HCT116 (cell line): ENCODE data around the gene GRIK4. TPM values are rescaled to one million over a fixed set of nuclear protein-coding genes. Genes with fewer than 3 reads are reported as not detected.

Experiments used
- ATAC-seq: fragments of 200-7000 bp; cut with Tn5 transposase; 2 replicates; pipeline ENCODE4 v1.9.1; 2020; ENCODE audit warnings: mild to moderate bottlenecking, moderate library complexity
- BruUV-seq: library from RNA; stranded (reverse); fragments of 400-500 nt; replicated peaks from 2 replicates; lab custom pipeline; 2021; lab: Mats Ljungman, UMichigan
- CTCF ChIA-PET: fragments of 300-600 bp; sonication (Branson Sonifier 250); formaldehyde crosslinking; loops from one replicate; lab custom pipeline; 2021; ENCODE audit warnings: antibody characterized with exemption; lab: Charles Lee
- POLR2A ChIA-PET: fragments of 300-600, 350-600 bp; sonication (Branson Sonifier 250); formaldehyde crosslinking; loops from one replicate; lab custom pipeline; 2021; ENCODE audit warnings: antibody characterized with exemption; lab: Charles Lee
- RAD21 ChIA-PET, 2 experiments: fragments of 300-600 bp; sonication (Branson Sonifier 250); formaldehyde crosslinking; loops; one replicate each; lab custom pipeline; 2023; ENCODE audit warnings: low total read pairs in 2 of 2; ENCODE audit not compliant: uncharacterized antibody in 2 of 2, unreplicated experiment in 2 of 2, low non-redundant PET in 1 of 2; lab: Charles Lee
- DNase-seq: peaks from one replicate; pipeline ENCODE4 v3.0.0-alpha.2; 2010; ENCODE audit warnings: low read depth, low spot score
- H2AFZ ChIP-seq: fragments of 200-600 bp; shearing (Covaris generic), sonication (generic); 2 replicates; pipeline ENCODE4 v1.6.1; 2017; ENCODE audit warnings: low read depth, mixed run types, mixed read lengths, antibody characterized with exemption, low read length; ENCODE audit not compliant: poor library complexity, severe bottlenecking
- H3K27ac ChIP-seq: 2 replicates; pipeline ENCODE4 v1.5.1; 2012; ENCODE audit warnings: low read depth, low read length
- H3K27me3 ChIP-seq: fragments of 200-600 bp; sonication (generic); 2 replicates; pipeline ENCODE4 v1.6.1; 2016; ENCODE audit warnings: mixed run types, low read length, mixed read lengths; ENCODE audit not compliant: insufficient read depth
- H3K36me3 ChIP-seq, 2 experiments: fragments of 200-500 bp in 1 of 2; fragments of 200-600 bp in 1 of 2; sonication (Bioruptor generic) in 1 of 2; sonication (generic) in 1 of 2; 2 replicates each; pipeline versions ENCODE4 v1.5.1 to v1.6.1; 2014 to 2016; ENCODE audit warnings: low read length in 2 of 2, inconsistent platforms in 1 of 2, mixed read lengths in 1 of 2, mixed run types in 1 of 2; ENCODE audit not compliant: insufficient read depth in 2 of 2, control insufficient read depth in 1 of 2
- H3K4me1 ChIP-seq, 2 experiments: fragments of 200-600 bp in 1 of 2; sonication (generic) in 1 of 2; 2 replicates each; pipeline versions ENCODE4 v1.5.1 to v1.6.1; 2012 to 2017; ENCODE audit warnings: low read length in 2 of 2, inconsistent platforms in 1 of 2, mild to moderate bottlenecking in 1 of 2, mixed read lengths in 1 of 2, mixed run types in 1 of 2, moderate library complexity in 1 of 2; ENCODE audit not compliant: insufficient read depth in 2 of 2, control insufficient read depth in 1 of 2
- H3K4me2 ChIP-seq: fragments of 200-600 bp; sonication (generic); 2 replicates; pipeline ENCODE4 v1.6.1; 2017; ENCODE audit warnings: mixed run types, low read length, mixed read lengths
- H3K4me3 ChIP-seq, 2 experiments: fragments of 200-600 bp in 1 of 2; sonication (generic) in 1 of 2; replicated peaks in 1 of 2; 2 replicates each; pipeline ENCODE4 v1.5.1; 2011 to 2016; ENCODE audit warnings: low read length in 2 of 2, control low read depth in 1 of 2, low read depth in 1 of 2, mild to moderate bottlenecking in 1 of 2, mixed read lengths in 1 of 2, mixed run types in 1 of 2
- H3K79me2 ChIP-seq: fragments of 200-600 bp; sonication (generic); 2 replicates; pipeline ENCODE4 v1.6.1; 2017; ENCODE audit warnings: mild to moderate bottlenecking, mixed run types, low read length, moderate library complexity, mixed read lengths; ENCODE audit not compliant: insufficient read depth
- H3K9ac ChIP-seq: fragments of 200-600 bp; sonication (generic); 2 replicates; pipeline ENCODE4 v1.6.1; 2016; ENCODE audit warnings: low read length, mixed read lengths
- H3K9me2 ChIP-seq: fragments of 200-600 bp; sonication (generic), shearing (Covaris generic); 2 replicates; pipeline ENCODE4 v1.6.1; 2017; ENCODE audit warnings: mixed run types, mild to moderate bottlenecking, moderate library complexity; ENCODE audit not compliant: insufficient read depth
- H3K9me3 ChIP-seq, 2 experiments: fragments of 200-500 bp in 1 of 2; fragments of 200-600 bp in 1 of 2; sonication (Bioruptor generic) in 1 of 2; sonication (generic) in 1 of 2; 2 replicates each; pipeline ENCODE4 v1.6.1; 2014 to 2017; ENCODE audit warnings: low read length in 2 of 2, mixed read lengths in 2 of 2, inconsistent platforms in 1 of 2, low read depth in 1 of 2, mild to moderate bottlenecking in 1 of 2, mixed run types in 1 of 2, moderate library complexity in 1 of 2; ENCODE audit not compliant: control insufficient read depth in 1 of 2, insufficient read depth in 1 of 2
- H4K20me1 ChIP-seq: fragments of 200-600 bp; sonication (generic), shearing (Covaris generic); 2 replicates; pipeline ENCODE4 v1.6.1; 2017; ENCODE audit warnings: mixed run types, mild to moderate bottlenecking, moderate library complexity; ENCODE audit not compliant: insufficient read depth
- JUND ChIP-seq: IDR thresholded peaks from 2 replicates; pipeline ENCODE4 v1.6.1; 2012
- RAD21 ChIP-seq: IDR thresholded peaks from 2 replicates; pipeline ENCODE4 v1.6.1; 2012; ENCODE audit warnings: low read depth, mild to moderate bottlenecking
- SIN3A ChIP-seq: IDR thresholded peaks from 2 replicates; pipeline ENCODE4 v1.6.1; 2012; ENCODE audit warnings: low read depth
- TCF7L2 ChIP-seq: IDR thresholded peaks from 2 replicates; pipeline ENCODE4 v1.7.0; 2011; ENCODE audit warnings: borderline replicate concordance, inconsistent platforms; ENCODE audit not compliant: insufficient read depth, insufficient read length; ENCODE audit errors: extremely low read depth
- YY1 ChIP-seq: IDR thresholded peaks from 2 replicates; pipeline ENCODE4 v1.6.1; 2011; ENCODE audit warnings: low read length, low read depth, moderate library complexity, mild to moderate bottlenecking; ENCODE audit not compliant: insufficient replicate concordance; ENCODE audit errors: extremely low read depth
- ZFX ChIP-seq: fragments of 450-650 bp; IDR thresholded peaks from 2 replicates; pipeline ENCODE4 v1.6.1; 2017
- ZNF274 ChIP-seq: fragments of 200-500 bp; sonication (Bioruptor generic); IDR thresholded peaks from 2 replicates; pipeline ENCODE4 v1.6.1; 2014; ENCODE audit warnings: mild to moderate bottlenecking, low read depth, low read length, inconsistent platforms
- intact Hi-C: fragments of 100-400 bp; cut with micrococcal nuclease; formaldehyde crosslinking; loops from 2 replicates; pipeline ENCODE4 v1.10.0; 2022
- total RNA-seq: library from RNA; stranded (reverse); gene quantifications from one replicate; pipeline ENCODE4 v1.2.1, GENCODE V29; 2021; ENCODE audit not compliant: unreplicated experiment
- TF ChIP-seq, protein P1 (sequence below), 3 experiments: fragments of 200-600 bp in 1 of 3; sonication (generic) in 1 of 3; IDR thresholded peaks in 2 of 3; conservative IDR thresholded peaks in 1 of 3; 2 replicates each; pipeline ENCODE4 v1.5.1; 2012 to 2017; ENCODE audit warnings: low read depth in 2 of 3, low read length in 2 of 3, antibody characterized with exemption in 1 of 3, borderline replicate concordance in 1 of 3, control low read depth in 1 of 3, mild to moderate bottlenecking in 1 of 3, mixed read lengths in 1 of 3, mixed run types in 1 of 3, moderate library complexity in 1 of 3; ENCODE audit not compliant: insufficient read depth in 1 of 3
- TF ChIP-seq, protein P2 (sequence below): IDR thresholded peaks from 2 replicates; pipeline ENCODE4 v1.6.1; 2012
- TF ChIP-seq, protein P3 (sequence below): IDR thresholded peaks from 2 replicates; pipeline ENCODE4 v1.6.1; 2012; ENCODE audit warnings: low read depth

Gene GRIK4
- total RNA-seq, 1 experiment from 2014 or later = 0.52 TPM

DNA sequence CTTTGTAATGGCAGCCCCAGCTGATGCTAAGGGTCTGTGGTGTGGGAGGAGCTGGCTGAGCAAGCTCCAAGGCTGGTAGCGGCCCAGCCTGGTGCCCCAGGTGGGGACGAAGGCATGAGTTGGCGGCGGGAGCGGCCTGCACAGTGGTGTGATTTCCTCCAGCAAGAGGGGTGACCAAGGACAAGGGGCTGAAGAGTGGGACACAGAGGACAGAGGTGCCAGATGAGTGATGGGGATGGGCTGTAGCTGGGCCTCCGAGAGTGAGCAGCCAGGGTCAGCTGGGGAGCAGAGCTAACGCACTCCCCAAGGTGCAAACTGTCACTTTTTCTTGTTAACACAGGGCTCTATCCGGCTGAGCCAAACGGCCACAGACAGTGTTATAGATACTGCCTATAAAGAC lies 283.2 kb downstream of the GRIK4 start:
- BruUV-seq = no TSS peak
- CTCF ChIA-PET = no interaction called here

DNA sequence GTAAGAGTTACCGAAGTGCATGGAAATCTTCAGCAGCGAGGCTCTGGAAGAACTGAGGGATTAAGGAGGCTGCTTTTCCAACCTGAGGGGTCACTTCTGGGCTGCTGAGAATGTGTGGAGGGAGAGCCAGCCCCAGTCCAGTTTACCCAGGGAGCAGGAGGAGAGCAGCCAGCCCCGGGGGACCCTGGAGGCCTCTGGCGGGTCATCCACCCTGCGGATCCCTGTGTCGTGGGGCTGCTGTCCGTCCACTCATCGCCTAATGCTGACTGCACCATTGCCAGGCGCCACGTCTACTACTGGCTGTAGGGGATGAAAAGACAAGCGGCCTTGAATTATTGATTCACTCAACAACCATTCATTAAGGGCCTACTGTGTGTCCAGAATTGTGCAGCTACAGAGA lies 283.6 kb downstream of the GRIK4 start:
- intact Hi-C loops = no loop called here
- no peak for DNase-seq
- POLR2A ChIA-PET = no interaction called here
- Histone ChIP-seq H3K4me1 (peaks cover 8 to 12% of the 10 kb centered on the region in 2 experiments; a peak in 3 of 4 replicates), H3K4me3 (no peak overlapping the region), H3K27me3 (peaks cover 48% of the 10 kb centered on the region), H3K9me2 (no peaks in the 10 kb centered on the region), H3K27ac (no peak overlapping the region), H3K79me2 (no peaks in the 10 kb centered on the region), H3K36me3 (no peaks in the 10 kb centered on the region), H2AFZ (no peak overlapping the region), H3K9me3 (no peaks in the 10 kb centered on the region), H3K9ac (no peak overlapping the region), H4K20me1 (no peaks in the 10 kb centered on the region), H3K4me2 (no peak overlapping the region)
- TF ChIP-seq, protein P1, sequence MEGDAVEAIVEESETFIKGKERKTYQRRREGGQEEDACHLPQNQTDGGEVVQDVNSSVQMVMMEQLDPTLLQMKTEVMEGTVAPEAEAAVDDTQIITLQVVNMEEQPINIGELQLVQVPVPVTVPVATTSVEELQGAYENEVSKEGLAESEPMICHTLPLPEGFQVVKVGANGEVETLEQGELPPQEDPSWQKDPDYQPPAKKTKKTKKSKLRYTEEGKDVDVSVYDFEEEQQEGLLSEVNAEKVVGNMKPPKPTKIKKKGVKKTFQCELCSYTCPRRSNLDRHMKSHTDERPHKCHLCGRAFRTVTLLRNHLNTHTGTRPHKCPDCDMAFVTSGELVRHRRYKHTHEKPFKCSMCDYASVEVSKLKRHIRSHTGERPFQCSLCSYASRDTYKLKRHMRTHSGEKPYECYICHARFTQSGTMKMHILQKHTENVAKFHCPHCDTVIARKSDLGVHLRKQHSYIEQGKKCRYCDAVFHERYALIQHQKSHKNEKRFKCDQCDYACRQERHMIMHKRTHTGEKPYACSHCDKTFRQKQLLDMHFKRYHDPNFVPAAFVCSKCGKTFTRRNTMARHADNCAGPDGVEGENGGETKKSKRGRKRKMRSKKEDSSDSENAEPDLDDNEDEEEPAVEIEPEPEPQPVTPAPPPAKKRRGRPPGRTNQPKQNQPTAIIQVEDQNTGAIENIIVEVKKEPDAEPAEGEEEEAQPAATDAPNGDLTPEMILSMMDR (IDR thresholded peaks at IDR 0.05 in 2 of 3, conservative IDR thresholded peaks at IDR 0.05 in 1 of 3; ENCODE audit: borderline replicate concordance in 1 of 3, insufficient read depth in 1 of 3, low read depth in 2 of 3, low read length in 2 of 3) = no peak
- TF ChIP-seq TCF7L2 (no peak), YY1 (no peak), SIN3A (no peak), ZFX (no peak), JUND (no peak), ZNF274 (no peak), RAD21 (no peak)
- RAD21 ChIA-PET = no interaction called here
- BruUV-seq = no TSS peak
- ATAC-seq = no peak
- CTCF ChIA-PET = no interaction called here

More for the DNA sequence above, 283.2 kb downstream of the GRIK4 start:
- Histone ChIP-seq H2AFZ (no peak overlapping the region), H4K20me1 (no peaks in the 10 kb centered on the region), H3K79me2 (no peaks in the 10 kb centered on the region), H3K27me3 (peaks cover 52% of the 10 kb centered on the region), H3K4me1 (peaks cover 4 to 9% of the 10 kb centered on the region in 2 experiments; a peak in 3 of 4 replicates), H3K36me3 (no peaks in the 10 kb centered on the region), H3K4me2 (no peak overlapping the region), H3K9ac (no peak overlapping the region), H3K27ac (no peak overlapping the region), H3K9me3 (no peaks in the 10 kb centered on the region), H3K4me3 (no peak overlapping the region), H3K9me2 (no peaks in the 10 kb centered on the region)
- TF ChIP-seq, protein P2, sequence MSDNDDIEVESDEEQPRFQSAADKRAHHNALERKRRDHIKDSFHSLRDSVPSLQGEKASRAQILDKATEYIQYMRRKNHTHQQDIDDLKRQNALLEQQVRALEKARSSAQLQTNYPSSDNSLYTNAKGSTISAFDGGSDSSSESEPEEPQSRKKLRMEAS = no peak
- TF ChIP-seq, protein P3, sequence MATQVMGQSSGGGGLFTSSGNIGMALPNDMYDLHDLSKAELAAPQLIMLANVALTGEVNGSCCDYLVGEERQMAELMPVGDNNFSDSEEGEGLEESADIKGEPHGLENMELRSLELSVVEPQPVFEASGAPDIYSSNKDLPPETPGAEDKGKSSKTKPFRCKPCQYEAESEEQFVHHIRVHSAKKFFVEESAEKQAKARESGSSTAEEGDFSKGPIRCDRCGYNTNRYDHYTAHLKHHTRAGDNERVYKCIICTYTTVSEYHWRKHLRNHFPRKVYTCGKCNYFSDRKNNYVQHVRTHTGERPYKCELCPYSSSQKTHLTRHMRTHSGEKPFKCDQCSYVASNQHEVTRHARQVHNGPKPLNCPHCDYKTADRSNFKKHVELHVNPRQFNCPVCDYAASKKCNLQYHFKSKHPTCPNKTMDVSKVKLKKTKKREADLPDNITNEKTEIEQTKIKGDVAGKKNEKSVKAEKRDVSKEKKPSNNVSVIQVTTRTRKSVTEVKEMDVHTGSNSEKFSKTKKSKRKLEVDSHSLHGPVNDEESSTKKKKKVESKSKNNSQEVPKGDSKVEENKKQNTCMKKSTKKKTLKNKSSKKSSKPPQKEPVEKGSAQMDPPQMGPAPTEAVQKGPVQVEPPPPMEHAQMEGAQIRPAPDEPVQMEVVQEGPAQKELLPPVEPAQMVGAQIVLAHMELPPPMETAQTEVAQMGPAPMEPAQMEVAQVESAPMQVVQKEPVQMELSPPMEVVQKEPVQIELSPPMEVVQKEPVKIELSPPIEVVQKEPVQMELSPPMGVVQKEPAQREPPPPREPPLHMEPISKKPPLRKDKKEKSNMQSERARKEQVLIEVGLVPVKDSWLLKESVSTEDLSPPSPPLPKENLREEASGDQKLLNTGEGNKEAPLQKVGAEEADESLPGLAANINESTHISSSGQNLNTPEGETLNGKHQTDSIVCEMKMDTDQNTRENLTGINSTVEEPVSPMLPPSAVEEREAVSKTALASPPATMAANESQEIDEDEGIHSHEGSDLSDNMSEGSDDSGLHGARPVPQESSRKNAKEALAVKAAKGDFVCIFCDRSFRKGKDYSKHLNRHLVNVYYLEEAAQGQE = no peak
- intact Hi-C loops = no loop called here
- POLR2A ChIA-PET = no interaction called here
- DNase-seq (no peak), ATAC-seq (no peak)
- RAD21 ChIA-PET = no interaction called here
